Liver (tissue), 9 donors: ENCODE data around the gene WDFY3. TPM values are rescaled to one million over a fixed set of nuclear protein-coding genes. Genes with fewer than 3 reads are reported as not detected.

ENCODE experiments used
- DNase-seq: peaks from one replicate; pipeline ENCODE4 v3.0.0-alpha.2; 2017; ENCODE audit warnings: low spot score
- H3K27ac ChIP-seq, 2 donors: one replicate each; pipeline ENCODE4 v1.7.0; 2013; ENCODE audit warnings: inconsistent platforms in 2 of 2, low read length in 2 of 2, control low read depth in 1 of 2, low read depth in 1 of 2, mild to moderate bottlenecking in 1 of 2
- H3K27me3 ChIP-seq, 4 donors: one replicate each; pipeline versions ENCODE4 v1.6.1 to v1.7.0; 2013; ENCODE audit warnings: low read length in 3 of 4, inconsistent platforms in 1 of 4, mild to moderate bottlenecking in 1 of 4, moderate library complexity in 1 of 4; ENCODE audit not compliant: control insufficient read depth in 4 of 4, insufficient read depth in 4 of 4
- H3K36me3 ChIP-seq, 4 donors: one replicate each; pipeline versions ENCODE4 v1.6.1 to v1.7.0; 2013; ENCODE audit warnings: low read length in 3 of 4, mild to moderate bottlenecking in 3 of 4, low read depth in 1 of 4, moderate library complexity in 1 of 4; ENCODE audit not compliant: control insufficient read depth in 4 of 4, insufficient read depth in 3 of 4
- H3K4me1 ChIP-seq, 4 donors: one replicate each; pipeline versions ENCODE4 v1.6.1 to v1.7.0; 2013; ENCODE audit warnings: low read length in 3 of 4, mild to moderate bottlenecking in 3 of 4, moderate library complexity in 1 of 4; ENCODE audit not compliant: control insufficient read depth in 4 of 4, insufficient read depth in 4 of 4
- H3K4me3 ChIP-seq, 3 donors: one replicate each; pipeline versions ENCODE4 v1.6.1 to v1.7.0; 2013; ENCODE audit warnings: low read length in 3 of 3, control low read depth in 1 of 3, low read depth in 1 of 3, mild to moderate bottlenecking in 1 of 3
- H3K9ac ChIP-seq, 2 donors: one replicate each; pipeline ENCODE4 v1.7.0; 2013; ENCODE audit warnings: low read length in 2 of 2, mild to moderate bottlenecking in 2 of 2, moderate library complexity in 2 of 2, control low read depth in 1 of 2, low read depth in 1 of 2
- H3K9me3 ChIP-seq, 4 donors: one replicate each; pipeline versions ENCODE4 v1.6.1 to v1.7.0; 2013; ENCODE audit warnings: low read length in 3 of 4; ENCODE audit not compliant: control insufficient read depth in 4 of 4
- ATF3 ChIP-seq: IDR thresholded peaks from 2 replicates; pipeline ENCODE4 v1.6.1; 2016; ENCODE audit warnings: antibody characterized with exemption
- CTCF ChIP-seq: fragments of 150-350 bp; IDR thresholded peaks from 2 replicates; pipeline ENCODE4 v1.5.1; 2017; ENCODE audit warnings: improper control_type of control experiment, low read depth, low read length; ENCODE audit not compliant: missing input control
- EGR1 ChIP-seq, 2 donors: IDR thresholded peaks; 2 replicates each; pipeline ENCODE4 v1.6.1; 2016 to 2018; ENCODE audit warnings: antibody characterized with exemption in 2 of 2, low read depth in 2 of 2
- FOXA1 ChIP-seq: IDR thresholded peaks from 2 replicates; pipeline ENCODE4 v1.6.1; 2016; ENCODE audit warnings: antibody characterized with exemption
- FOXA2 ChIP-seq: IDR thresholded peaks from 2 replicates; pipeline ENCODE4 v1.6.1; 2016; ENCODE audit warnings: antibody characterized with exemption
- GABPA ChIP-seq, 2 donors: IDR thresholded peaks in 1 of 2; conservative IDR thresholded peaks in 1 of 2; 2 replicates each; pipeline ENCODE4 v1.6.1; 2016; ENCODE audit warnings: antibody characterized with exemption in 2 of 2, mild to moderate bottlenecking in 1 of 2, moderate library complexity in 1 of 2
- HNF4A ChIP-seq, 2 donors: conservative IDR thresholded peaks; 2 replicates each; pipeline ENCODE4 v1.6.1; 2016; ENCODE audit warnings: antibody characterized with exemption in 2 of 2, mild to moderate bottlenecking in 2 of 2
- HNF4G ChIP-seq: IDR thresholded peaks from 2 replicates; pipeline ENCODE4 v1.6.1; 2016; ENCODE audit warnings: antibody characterized with exemption
- JUND ChIP-seq, 2 donors: IDR thresholded peaks; 2 replicates each; pipeline ENCODE4 v1.6.1; 2016; ENCODE audit warnings: antibody characterized with exemption in 2 of 2
- MAX ChIP-seq: IDR thresholded peaks from 2 replicates; pipeline ENCODE4 v1.6.1; 2016; ENCODE audit warnings: antibody characterized with exemption
- NR2F2 ChIP-seq: IDR thresholded peaks from 2 replicates; pipeline ENCODE4 v1.6.1; 2016; ENCODE audit warnings: antibody characterized with exemption
- RAD21 ChIP-seq, 2 donors: IDR thresholded peaks; 2 replicates each; pipeline ENCODE4 v1.6.1; 2016; ENCODE audit warnings: antibody characterized with exemption in 2 of 2, mild to moderate bottlenecking in 2 of 2
- REST ChIP-seq: IDR thresholded peaks from 2 replicates; pipeline ENCODE4 v1.6.1; 2016; ENCODE audit warnings: antibody characterized with exemption, mild to moderate bottlenecking
- RXRA ChIP-seq, 2 donors: IDR thresholded peaks; 2 replicates each; pipeline ENCODE4 v1.6.1; 2017 to 2018; ENCODE audit warnings: antibody characterized with exemption in 2 of 2, mild to moderate bottlenecking in 1 of 2
- SP1 ChIP-seq: IDR thresholded peaks from 2 replicates; pipeline ENCODE4 v1.6.1; 2018; ENCODE audit warnings: antibody characterized with exemption, mild to moderate bottlenecking
- TAF1 ChIP-seq: conservative IDR thresholded peaks from 2 replicates; pipeline ENCODE4 v1.6.1; 2016; ENCODE audit warnings: antibody characterized with exemption, mild to moderate bottlenecking
- YY1 ChIP-seq: IDR thresholded peaks from 2 replicates; pipeline ENCODE4 v1.6.1; 2016; ENCODE audit warnings: antibody characterized with exemption, mild to moderate bottlenecking
- ZBTB33 ChIP-seq: IDR thresholded peaks from 2 replicates; pipeline ENCODE4 v1.6.1; 2016; ENCODE audit warnings: antibody characterized with exemption
- WGBS: extraction: QIAGEN DNeasy Blood & Tissue Kit; methylation state at CpG from one replicate; pipeline ENCODE4 v1.1.7; 2013; 5-methylcytosine and 5-hydroxymethylcytosine counted together
- polyA plus RNA-seq, 2 donors: library from polyadenylated mRNA; stranded (reverse) in 1 of 2; unstranded in 1 of 2; fragments of 200-250 nt in 1 of 2; fragments of >200 nt in 1 of 2; fragmentation: Nextera tagmentation in 1 of 2; extraction: Ambion mirVana in 1 of 2; gene quantifications; one replicate each; pipeline versions ENCODE4 v1.2.1 to v1.2.3, GENCODE V29; 2013 to 2015
- total RNA-seq, 2 donors: library from RNA; depleted of rRNA; stranded (reverse); fragments of >200 nt; gene quantifications; one replicate each; pipeline ENCODE4 v1.2.3, GENCODE V29; 2014
- donor health status: healthy.
- donor health status: healthy.
- donor health status: healthy.
- donor health status: healthy.
- donor health status: healthy.

WDFY3 gene
- total and polyA plus RNA-seq, 4 donors, result 3.2 to 50.5 (median 19.2) TPM

- Histone ChIP-seq H3K36me3 (peaks cover 0 to 3% (median 0%) of the 10 kb centered on the region in 4 donors), H3K4me3 (no peak overlapping the region), H3K4me1 (peaks cover 0 to 4% (median 1%) of the 10 kb centered on the region in 4 donors), H3K9me3 (no peaks in the 10 kb centered on the region), H3K9ac (no peak overlapping the region), H3K27ac (no peak overlapping the region), H3K27me3 (no peaks in the 10 kb centered on the region)
- 83% methylated on average over 1 of the region's 1 CpG for WGBS
- DNase-seq, result no peak
- TF ChIP-seq CTCF, result no peak
- no peak for TF ChIP-seq MAX
- no peak for TF ChIP-seq ZBTB33
- no peak for TF ChIP-seq HNF4G
- no peak for TF ChIP-seq JUND (IDR thresholded peaks at IDR 0.05)
- no peak for TF ChIP-seq YY1
These were observed 50.3 kb downstream of the WDFY3 start for GRCh38 chr4:84916227-84916626.

- DNase-seq, result no peak
- peaks cover 0 to 5% (median 0%) of the 10 kb centered on the region in 4 donors for H3K36me3 ChIP-seq
- H3K27ac ChIP-seq, result no peak overlapping the region
- H3K9me3 ChIP-seq, result no peaks in the 10 kb centered on the region
- H3K4me3 ChIP-seq, result no peak overlapping the region
- no peaks in the 10 kb centered on the region for H3K27me3 ChIP-seq
- H3K4me1 ChIP-seq, result peaks cover 0 to 4% (median 1%) of the 10 kb centered on the region in 4 donors
- H3K9ac ChIP-seq, result no peak overlapping the region
- TF ChIP-seq HNF4G, result no peak
- no peak for TF ChIP-seq RXRA (IDR thresholded peaks at IDR 0.05)
- TF ChIP-seq CTCF, result no peak
- TF ChIP-seq ZBTB33, result no peak
- TF ChIP-seq ATF3, result no peak
- no peak for TF ChIP-seq SP1
- TF ChIP-seq JUND (IDR thresholded peaks at IDR 0.05), result no peak
- TF ChIP-seq TAF1, result no peak
- TF ChIP-seq FOXA1, result no peak
- TF ChIP-seq MAX, result no peak
- TF ChIP-seq GABPA (IDR thresholded peaks at IDR 0.05 in 1 of 2, conservative IDR thresholded peaks at IDR 0.05 in 1 of 2), result no peak
- TF ChIP-seq YY1, result no peak
- no peak for TF ChIP-seq FOXA2
- no peak for TF ChIP-seq REST
- TF ChIP-seq EGR1 (IDR thresholded peaks at IDR 0.05; ENCODE audit: low read depth in 2 of 2), result no peak
- no peak for TF ChIP-seq NR2F2
- no peak for TF ChIP-seq HNF4A (conservative IDR thresholded peaks at IDR 0.05)
- TF ChIP-seq RAD21 (IDR thresholded peaks at IDR 0.05), result no peak
These were observed 51.1 kb downstream of the WDFY3 start for GRCh38 chr4:84915396-84915780.
